Lower leg skin (tissue), 3 donors: ENCODE results near the gene ASIC2.

Experiments
- CTCF ChIP-seq, 3 donors: fragments of 450-650 bp; IDR thresholded peaks; one replicate each; pipeline ENCODE4 v1.5.1; 2016; ENCODE audit warnings: antibody characterized with exemption in 3 of 3, mild to moderate bottlenecking in 3 of 3, moderate library complexity in 2 of 3
- POLR2A ChIP-seq, 2 donors: fragments of 450-650 bp; IDR thresholded peaks; one replicate each; pipeline ENCODE4 v1.6.1; 2016 to 2017; ENCODE audit warnings: antibody characterized with exemption in 2 of 2, mild to moderate bottlenecking in 1 of 2, moderate library complexity in 1 of 2

GRCh38 chr17:33242375-33243124, 50.5 kb downstream of the ASIC2 start:
- no peak for TF ChIP-seq CTCF (IDR thresholded peaks at IDR 0.05)
- no peak for TF ChIP-seq POLR2A (IDR thresholded peaks at IDR 0.05)
